ENCODE data around the gene TENM3. TPM values are rescaled to one million over a fixed set of nuclear protein-coding genes. Genes with fewer than 3 reads are reported as not detected.
A peak's percentile ranks its signal among the peaks of the same experiment; 100 is the strongest.

Gene TENM3
- total and polyA plus RNA-seq, 2 of the 8 experiments (the other 6 are each of a cell fraction or from before 2014, with no cell fraction given) = 36.9 to 69.3 TPM

DNA sequence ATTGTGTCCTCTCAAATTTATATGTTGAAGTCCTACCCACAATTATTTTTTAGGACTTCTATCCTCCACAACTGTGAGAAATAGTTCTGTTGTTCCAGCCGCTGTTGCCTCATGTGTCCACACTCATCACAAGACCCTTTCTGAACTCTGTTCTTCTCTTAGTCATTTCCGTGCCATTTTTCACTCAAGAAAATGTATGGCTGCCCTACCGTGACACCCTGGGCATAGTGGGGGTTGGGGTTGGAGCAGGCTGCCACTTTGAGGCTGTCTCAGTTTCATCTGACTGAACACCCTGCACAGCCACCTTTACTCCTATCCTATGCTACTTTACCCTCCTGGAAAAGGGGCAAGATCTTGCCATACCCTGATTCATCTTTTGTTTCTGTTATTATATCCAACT is 319.1 kb downstream of the TENM3 start:
- H3K79me2 ChIP-seq (ENCODE audit: control insufficient read depth in 1 of 2, insufficient read depth in 2 of 2, low read length in 2 of 2) = peaks cover 0 to 38% of the 10 kb centered on the region in 2 experiments; a peak in 2 of 4 replicates
- no peak overlapping the region for H3K56ac ChIP-seq (replicated peaks; ENCODE audit: insufficient read length, low read depth, low read length)
- H3K4me1 ChIP-seq (replicated peaks in 1 of 4; ENCODE audit: control insufficient read depth in 3 of 4, insufficient read depth in 4 of 4, low read length in 3 of 4) = peaks cover under 1 to 28% (median 14%) of the 10 kb centered on the region in 4 experiments; a peak in 5 of 7 replicates
- H3K9me3 ChIP-seq (ENCODE audit: insufficient read depth in 2 of 2, low read depth in 1 of 2, low read length in 1 of 2) = no peaks in the 10 kb centered on the region
- CTCF ChIA-PET (ENCODE audit: partially characterized antibody) = no interaction called here
- no peak overlapping the region for H3K9ac ChIP-seq (replicated peaks in 1 of 4; ENCODE audit: extremely low read depth in 1 of 4, low read depth in 3 of 4, low read length in 3 of 4)
- H3K36me3 ChIP-seq (ENCODE audit: control insufficient read depth in 2 of 4, insufficient read depth in 4 of 4, low read length in 3 of 4) = no peaks in the 10 kb centered on the region
- no peak overlapping the region for H2AFZ ChIP-seq (ENCODE audit: low read length)
- TF ChIP-seq RNF2 (IDR thresholded peaks at IDR 0.05; ENCODE audit: borderline replicate concordance, low read depth, low read length, missing control alignments, poor library complexity, severe bottlenecking) (no peak), GTF2F1 (IDR thresholded peaks at IDR 0.05; ENCODE audit: borderline replicate concordance, low read depth, low read length) (no peak), EGR1 (IDR thresholded peaks at IDR 0.05; ENCODE audit: borderline replicate concordance, low read depth, low read length) (no peak), CEBPB (IDR thresholded peaks at IDR 0.05; ENCODE audit: low read depth, low read length) (no peak), TCF12 (IDR thresholded peaks at IDR 0.05; ENCODE audit: low read depth, low read length) (no peak), RXRA (IDR thresholded peaks at IDR 0.05; ENCODE audit: insufficient read depth, low read depth, low read length) (no peak)
- FAIRE-seq (no peak), DNase-seq (ENCODE audit: low read depth in 1 of 2, low spot score in 2 of 2) (no peak)
- H3K14ac ChIP-seq (ENCODE audit: insufficient read length) = no peak overlapping the region
- H4K8ac ChIP-seq (ENCODE audit: extremely low read depth, insufficient read depth, low read length) = no peak overlapping the region
- no peaks in the 10 kb centered on the region for H4K20me1 ChIP-seq (replicated peaks in 1 of 2; ENCODE audit: control insufficient read depth in 1 of 2, insufficient read depth in 2 of 2, low read length in 2 of 2)
- H3K4me2 ChIP-seq (ENCODE audit: insufficient read depth in 1 of 2, low read depth in 2 of 2, low read length in 2 of 2) = no peak overlapping the region
- H4K5ac ChIP-seq (ENCODE audit: insufficient read length, low read depth, low read length) = no peak overlapping the region
- H2BK12ac ChIP-seq (ENCODE audit: low read depth, low read length) = peak overlapping the region; percentile 92
- H3K23me2 ChIP-seq (ENCODE audit: low read depth, low read length) = no peaks in the 10 kb centered on the region
- peak overlapping the region; percentile 3 for H2BK120ac ChIP-seq (replicated peaks; ENCODE audit: low read depth, low read length)
- H3K4ac ChIP-seq (replicated peaks; ENCODE audit: insufficient read length, low read depth, low read length) = no peak overlapping the region
- POLR2A ChIA-PET (ENCODE audit: partially characterized antibody) = no interaction called here
- peak overlapping the region; percentile 25; the same call in 1 of the 2 replicates for H2BK20ac ChIP-seq (ENCODE audit: low read length)
- no peak overlapping the region for H3K4me3 ChIP-seq (ENCODE audit: extremely low read depth in 1 of 4, insufficient read depth in 2 of 4, low read depth in 3 of 4, low read length in 4 of 4)
- peak overlapping the region; percentile 20; the same call in 1 of the 2 replicates for H2BK5ac ChIP-seq (ENCODE audit: low read depth, low read length)
- H3K27ac ChIP-seq (ENCODE audit: low read depth, low read length) = no peak overlapping the region
- H3K23ac ChIP-seq (ENCODE audit: insufficient read length) = no peak overlapping the region
- H2AK5ac ChIP-seq (ENCODE audit: low read depth, low read length) = peak overlapping the region; percentile 60; the same call in 1 of the 2 replicates
- no peaks in the 10 kb centered on the region for H3K27me3 ChIP-seq (replicated peaks in 1 of 4; ENCODE audit: control insufficient read depth in 3 of 4, extremely low read depth in 1 of 4, insufficient read depth in 3 of 4, low read length in 3 of 4)
- H4K91ac ChIP-seq (replicated peaks; ENCODE audit: insufficient read length, low read length) = peak overlapping the region; percentile 22
- no peak overlapping the region for H2BK15ac ChIP-seq (ENCODE audit: low read length)
- 91% methylated on average over 3 of the region's 3 CpGs; no CpG with 5 or more reads in 1 of the 2 experiments for WGBS, 2 experiments (ENCODE audit: extremely low coverage in 1 of 2, insufficient coverage in 1 of 2, insufficient read length in 1 of 2, insufficient replicate concordance in 2 of 2, low coverage in 1 of 2, low lambda C conversion rate in 2 of 2, missing lambda C conversion rate in 1 of 2)
- H3K18ac ChIP-seq (ENCODE audit: extremely low read depth, low read length) = no peak overlapping the region
- no peaks in the 10 kb centered on the region; the same call in 1 of the 2 replicates for H3K79me1 ChIP-seq (ENCODE audit: low read depth, low read length)
